ENCODE results near the gene BTRC. TPM values are rescaled to one million over a fixed set of nuclear protein-coding genes. Genes with fewer than 3 reads are reported as not detected.
A peak's percentile ranks its signal among the peaks of the same experiment; 100 is the strongest.

The BTRC gene
- total RNA-seq, 4 donors from 2014 or later, result 8.0 to 15.1 (median 10.4) TPM

DNA sequence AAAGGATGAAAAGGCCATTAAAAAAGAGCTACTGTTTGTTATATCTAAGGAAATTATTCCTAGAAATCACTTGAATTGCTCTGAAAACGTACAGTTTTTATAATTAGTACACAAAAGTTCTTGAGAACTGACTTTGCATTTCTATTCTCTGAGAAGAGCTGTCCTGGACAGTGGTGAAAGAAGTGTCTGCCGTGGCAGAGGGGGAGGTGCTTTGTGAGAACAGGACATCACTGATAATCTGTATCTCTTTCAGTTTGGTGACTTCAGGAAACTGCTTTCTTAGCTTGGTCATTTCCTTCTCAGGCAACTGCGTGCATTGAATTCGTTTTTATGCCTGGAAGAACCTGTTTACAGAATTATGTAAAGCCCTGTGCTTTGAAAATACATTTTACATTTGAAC lies 182.0 kb downstream of the BTRC start:
- Histone ChIP-seq H3K4me3 (no peak overlapping the region), H3K9me3 (no peaks in the 10 kb centered on the region), H3K36me3 (peaks cover 5 to 71% (median 6%) of the 10 kb centered on the region in 3 donors), H3K4me1 (no peaks in the 10 kb centered on the region), H3K27me3 (no peaks in the 10 kb centered on the region), H3K27ac (peak overlapping the region in 1 of 4 donors; percentile 8)
- WGBS, 2 donors, result 55 to 63% methylated on average over 4 of the region's 4 CpGs
- no peak for DNase-seq
- intact Hi-C loops (cut with DNase I), result no loop called here
- TF ChIP-seq POLR2A (IDR thresholded peaks at IDR 0.05), result no peak
- TF ChIP-seq, protein P1, sequence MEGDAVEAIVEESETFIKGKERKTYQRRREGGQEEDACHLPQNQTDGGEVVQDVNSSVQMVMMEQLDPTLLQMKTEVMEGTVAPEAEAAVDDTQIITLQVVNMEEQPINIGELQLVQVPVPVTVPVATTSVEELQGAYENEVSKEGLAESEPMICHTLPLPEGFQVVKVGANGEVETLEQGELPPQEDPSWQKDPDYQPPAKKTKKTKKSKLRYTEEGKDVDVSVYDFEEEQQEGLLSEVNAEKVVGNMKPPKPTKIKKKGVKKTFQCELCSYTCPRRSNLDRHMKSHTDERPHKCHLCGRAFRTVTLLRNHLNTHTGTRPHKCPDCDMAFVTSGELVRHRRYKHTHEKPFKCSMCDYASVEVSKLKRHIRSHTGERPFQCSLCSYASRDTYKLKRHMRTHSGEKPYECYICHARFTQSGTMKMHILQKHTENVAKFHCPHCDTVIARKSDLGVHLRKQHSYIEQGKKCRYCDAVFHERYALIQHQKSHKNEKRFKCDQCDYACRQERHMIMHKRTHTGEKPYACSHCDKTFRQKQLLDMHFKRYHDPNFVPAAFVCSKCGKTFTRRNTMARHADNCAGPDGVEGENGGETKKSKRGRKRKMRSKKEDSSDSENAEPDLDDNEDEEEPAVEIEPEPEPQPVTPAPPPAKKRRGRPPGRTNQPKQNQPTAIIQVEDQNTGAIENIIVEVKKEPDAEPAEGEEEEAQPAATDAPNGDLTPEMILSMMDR (IDR thresholded peaks at IDR 0.05), result no peak

DNA sequence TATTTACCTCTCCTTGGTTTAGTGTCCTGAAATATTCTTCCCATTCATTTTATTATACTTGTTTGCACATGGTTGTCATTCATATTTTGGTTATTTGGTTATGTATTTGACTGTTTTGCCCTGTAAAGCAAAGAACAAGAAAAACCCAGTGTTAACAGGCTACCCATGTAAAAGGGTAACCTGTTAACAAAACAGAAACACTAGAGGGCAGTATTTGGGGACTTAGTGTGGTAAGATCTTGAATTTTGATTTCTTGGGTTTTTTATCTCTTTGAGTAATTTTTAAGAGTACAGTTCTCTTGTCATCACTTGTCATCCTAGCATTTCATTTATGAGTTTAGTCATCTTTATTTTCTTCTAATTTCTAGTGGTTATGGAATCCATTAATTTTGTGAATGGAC lies 182.8 kb downstream of the BTRC start:
- H3K9me3 ChIP-seq, result no peaks in the 10 kb centered on the region
- peaks cover 5 to 63% (median 6%) of the 10 kb centered on the region in 3 donors for H3K36me3 ChIP-seq
- TF ChIP-seq, protein P1 (IDR thresholded peaks at IDR 0.05), result peak in 4 of 6 experiments; percentile 28 to 56 (median 32)
- TF ChIP-seq POLR2A (IDR thresholded peaks at IDR 0.05), result no peak
- no peaks in the 10 kb centered on the region for H3K4me1 ChIP-seq
- intact Hi-C loops (cut with DNase I), result no loop called here
- no peak overlapping the region for H3K27ac ChIP-seq
- no peak for DNase-seq
- H3K4me3 ChIP-seq, result no peak overlapping the region
- no peaks in the 10 kb centered on the region for H3K27me3 ChIP-seq

DNA sequence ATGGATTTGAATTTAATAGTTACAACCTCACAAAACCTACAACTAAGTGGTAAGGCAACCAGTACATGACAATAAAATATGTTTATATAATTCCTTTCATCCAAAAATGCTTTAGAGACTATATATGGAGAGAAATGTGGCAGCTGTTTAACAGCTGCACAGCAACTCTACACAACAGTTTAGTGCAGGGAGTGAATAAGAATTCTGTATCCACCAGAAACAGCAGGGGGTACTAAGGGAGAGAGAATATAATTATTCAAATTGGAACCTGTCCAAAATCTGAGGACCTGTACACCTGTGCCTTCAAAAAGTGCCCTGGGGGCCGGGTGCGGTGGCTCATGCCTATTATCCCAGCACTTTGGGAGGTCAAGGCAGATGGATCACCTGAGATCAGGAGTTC lies 184.5 kb downstream of the BTRC start:
- H3K27ac ChIP-seq, result no peak overlapping the region
- no peaks in the 10 kb centered on the region for H3K4me1 ChIP-seq
- H3K27me3 ChIP-seq, result no peaks in the 10 kb centered on the region
- H3K36me3 ChIP-seq, result peaks cover under 1 to 55% (median 6%) of the 10 kb centered on the region in 3 donors
- TF ChIP-seq, protein P1 (IDR thresholded peaks at IDR 0.05), result no peak
- TF ChIP-seq POLR2A (IDR thresholded peaks at IDR 0.05), result no peak
- intact Hi-C loops (cut with DNase I), result no loop called here
- DNase-seq, result no peak
- 87 to 100% methylated on average over 2 of the region's 2 CpGs for WGBS, 2 donors
- no peaks in the 10 kb centered on the region for H3K9me3 ChIP-seq
- H3K4me3 ChIP-seq, result no peak overlapping the region

DNA sequence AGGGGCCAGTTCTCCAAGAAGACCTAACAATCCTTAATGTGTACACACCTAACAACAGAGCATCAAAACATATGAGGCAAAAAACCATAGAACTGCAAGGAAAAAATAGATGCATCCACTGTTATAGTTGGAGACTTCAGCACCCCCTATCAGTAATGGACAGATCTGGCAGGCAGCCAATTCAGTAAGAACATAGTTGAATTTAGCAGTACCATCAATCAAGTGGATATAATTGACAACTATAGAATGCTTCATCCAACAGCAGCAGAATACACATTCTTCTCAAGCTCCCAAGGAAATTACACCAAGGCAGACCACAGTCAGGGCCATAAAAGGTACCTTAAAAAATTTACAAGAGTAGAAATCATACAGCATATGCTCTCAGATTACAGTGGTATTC lies 191.9 kb downstream of the BTRC start:
- Histone ChIP-seq H3K4me3 (no peak overlapping the region), H3K36me3 (peaks cover 0 to 35% (median 0%) of the 10 kb centered on the region in 3 donors), H3K4me1 (no peaks in the 10 kb centered on the region), H3K27me3 (no peaks in the 10 kb centered on the region), H3K27ac (no peak overlapping the region), H3K9me3 (no peaks in the 10 kb centered on the region)
- intact Hi-C loops (cut with DNase I), result no loop called here
- TF ChIP-seq, protein P1 (IDR thresholded peaks at IDR 0.05), result no peak
- TF ChIP-seq POLR2A (IDR thresholded peaks at IDR 0.05), result no peak
- no peak for DNase-seq

DNA sequence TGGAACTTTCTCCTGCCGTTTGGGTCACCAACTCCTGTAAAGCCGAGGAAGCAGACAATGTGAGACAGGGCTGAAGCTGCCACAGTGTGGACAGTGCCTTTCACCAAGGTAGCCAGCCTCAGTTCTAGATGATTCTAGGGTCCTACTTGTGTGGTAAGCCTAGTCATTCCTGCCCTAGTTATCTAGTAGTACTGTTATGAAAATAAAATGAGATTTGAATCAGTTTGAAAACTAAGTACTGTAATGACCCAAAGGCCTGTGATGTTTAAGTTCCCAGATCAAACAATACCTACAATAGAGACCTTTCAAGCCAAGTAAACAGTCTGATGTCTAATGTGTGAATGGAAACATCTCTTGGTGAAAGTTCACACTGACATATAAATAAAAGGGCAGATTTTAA lies 197.0 kb downstream of the BTRC start:
- Histone ChIP-seq H3K9me3 (no peaks in the 10 kb centered on the region), H3K4me3 (no peak overlapping the region), H3K27ac (no peak overlapping the region), H3K36me3 (peaks cover 0 to 61% (median 0%) of the 10 kb centered on the region in 3 donors), H3K4me1 (no peaks in the 10 kb centered on the region), H3K27me3 (no peaks in the 10 kb centered on the region)
- intact Hi-C loops (cut with DNase I), result no loop called here
- TF ChIP-seq, protein P1 (IDR thresholded peaks at IDR 0.05), result no peak
- TF ChIP-seq POLR2A (IDR thresholded peaks at IDR 0.05), result no peak
- 76 to 100% methylated on average over 1 to 2 of the region's 2 CpGs for WGBS, 2 donors
- DNase-seq, result no peak
